Measurements from ENCODE around the gene EHD2. TPM values are rescaled to one million over a fixed set of nuclear protein-coding genes. Genes with fewer than 3 reads are reported as not detected.

Gene EHD2
- total RNA-seq, 1 experiment from 2014 or later = 60.5 TPM

DNA sequence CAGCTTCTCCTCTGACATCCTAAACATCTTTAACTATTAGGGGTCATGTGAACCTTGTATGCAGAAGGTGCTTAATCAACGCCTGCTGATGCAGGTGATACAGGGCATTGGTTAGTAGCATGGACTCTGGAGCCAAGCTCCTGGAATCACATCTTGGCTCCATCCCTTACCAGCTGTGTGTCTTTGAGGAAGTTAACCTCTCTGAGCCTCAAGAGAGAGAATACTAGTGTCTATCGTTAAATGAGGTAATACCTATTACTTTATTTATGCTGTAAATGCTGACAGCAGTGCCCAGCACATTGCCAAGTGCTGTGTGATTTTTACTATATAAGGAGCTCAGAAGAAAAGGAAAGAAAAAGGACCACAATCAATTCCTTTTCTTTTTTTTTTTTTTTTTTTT is 54.1 kb downstream of the EHD2 start:
- BruUV-seq (replicated peaks) = no TSS peak
- ChIA-PET RAD21 (ENCODE audit: low non-redundant PET in 1 of 2, low total read pairs in 2 of 2, uncharacterized antibody in 2 of 2, unreplicated experiment in 2 of 2) (no interaction called here), CTCF (interaction anchor here (1.2 to 1.6 kb wide), 2 partner anchors 11 to 22 kb away, joined by 3 to 6 read pairs; partner anchors contain the start of gene SELENOW), POLR2A (interaction anchor here (0.8 kb wide), 1 partner anchor 22 kb away, joined by 3 read pairs; the partner anchor contains the start of gene NOP53)
- Histone ChIP-seq H3K9ac (ENCODE audit: low read length) (no peak overlapping the region), H2AFZ (ENCODE audit: low read depth, low read length, poor library complexity, severe bottlenecking) (no peak overlapping the region), H3K4me3 (replicated peaks in 1 of 2; ENCODE audit: low read depth in 1 of 2, low read length in 2 of 2) (no peak overlapping the region), H3K9me2 (ENCODE audit: insufficient read depth) (no peaks in the 10 kb centered on the region), H3K4me1 (ENCODE audit: control insufficient read depth in 1 of 2, insufficient read depth in 2 of 2, low read length in 2 of 2) (peaks cover 3 to 7% of the 10 kb centered on the region in 2 experiments; a peak in 1 of 4 replicates), H3K79me2 (ENCODE audit: insufficient read depth, low read length) (no peaks in the 10 kb centered on the region), H3K27ac (ENCODE audit: low read depth, low read length) (no peak overlapping the region), H3K9me3 (ENCODE audit: control insufficient read depth in 1 of 2, insufficient read depth in 1 of 2, low read depth in 1 of 2, low read length in 2 of 2) (no peaks in the 10 kb centered on the region), H4K20me1 (ENCODE audit: insufficient read depth) (no peaks in the 10 kb centered on the region), H3K36me3 (ENCODE audit: control insufficient read depth in 1 of 2, insufficient read depth in 2 of 2, low read length in 2 of 2) (no peaks in the 10 kb centered on the region), H3K27me3 (ENCODE audit: insufficient read depth, low read length) (no peaks in the 10 kb centered on the region), H3K4me2 (ENCODE audit: low read length) (no peak overlapping the region)
- TF ChIP-seq EGR1 (IDR thresholded peaks at IDR 0.05; ENCODE audit: low read depth) = no peak
- TF ChIP-seq, protein P1, sequence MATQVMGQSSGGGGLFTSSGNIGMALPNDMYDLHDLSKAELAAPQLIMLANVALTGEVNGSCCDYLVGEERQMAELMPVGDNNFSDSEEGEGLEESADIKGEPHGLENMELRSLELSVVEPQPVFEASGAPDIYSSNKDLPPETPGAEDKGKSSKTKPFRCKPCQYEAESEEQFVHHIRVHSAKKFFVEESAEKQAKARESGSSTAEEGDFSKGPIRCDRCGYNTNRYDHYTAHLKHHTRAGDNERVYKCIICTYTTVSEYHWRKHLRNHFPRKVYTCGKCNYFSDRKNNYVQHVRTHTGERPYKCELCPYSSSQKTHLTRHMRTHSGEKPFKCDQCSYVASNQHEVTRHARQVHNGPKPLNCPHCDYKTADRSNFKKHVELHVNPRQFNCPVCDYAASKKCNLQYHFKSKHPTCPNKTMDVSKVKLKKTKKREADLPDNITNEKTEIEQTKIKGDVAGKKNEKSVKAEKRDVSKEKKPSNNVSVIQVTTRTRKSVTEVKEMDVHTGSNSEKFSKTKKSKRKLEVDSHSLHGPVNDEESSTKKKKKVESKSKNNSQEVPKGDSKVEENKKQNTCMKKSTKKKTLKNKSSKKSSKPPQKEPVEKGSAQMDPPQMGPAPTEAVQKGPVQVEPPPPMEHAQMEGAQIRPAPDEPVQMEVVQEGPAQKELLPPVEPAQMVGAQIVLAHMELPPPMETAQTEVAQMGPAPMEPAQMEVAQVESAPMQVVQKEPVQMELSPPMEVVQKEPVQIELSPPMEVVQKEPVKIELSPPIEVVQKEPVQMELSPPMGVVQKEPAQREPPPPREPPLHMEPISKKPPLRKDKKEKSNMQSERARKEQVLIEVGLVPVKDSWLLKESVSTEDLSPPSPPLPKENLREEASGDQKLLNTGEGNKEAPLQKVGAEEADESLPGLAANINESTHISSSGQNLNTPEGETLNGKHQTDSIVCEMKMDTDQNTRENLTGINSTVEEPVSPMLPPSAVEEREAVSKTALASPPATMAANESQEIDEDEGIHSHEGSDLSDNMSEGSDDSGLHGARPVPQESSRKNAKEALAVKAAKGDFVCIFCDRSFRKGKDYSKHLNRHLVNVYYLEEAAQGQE (IDR thresholded peaks at IDR 0.05; ENCODE audit: low read depth) = no peak
- TF ChIP-seq POLR2A (IDR thresholded peaks at IDR 0.05; ENCODE audit: borderline replicate concordance, extremely low read depth, insufficient read depth, insufficient read length) = no peak
- TF ChIP-seq, protein P2, sequence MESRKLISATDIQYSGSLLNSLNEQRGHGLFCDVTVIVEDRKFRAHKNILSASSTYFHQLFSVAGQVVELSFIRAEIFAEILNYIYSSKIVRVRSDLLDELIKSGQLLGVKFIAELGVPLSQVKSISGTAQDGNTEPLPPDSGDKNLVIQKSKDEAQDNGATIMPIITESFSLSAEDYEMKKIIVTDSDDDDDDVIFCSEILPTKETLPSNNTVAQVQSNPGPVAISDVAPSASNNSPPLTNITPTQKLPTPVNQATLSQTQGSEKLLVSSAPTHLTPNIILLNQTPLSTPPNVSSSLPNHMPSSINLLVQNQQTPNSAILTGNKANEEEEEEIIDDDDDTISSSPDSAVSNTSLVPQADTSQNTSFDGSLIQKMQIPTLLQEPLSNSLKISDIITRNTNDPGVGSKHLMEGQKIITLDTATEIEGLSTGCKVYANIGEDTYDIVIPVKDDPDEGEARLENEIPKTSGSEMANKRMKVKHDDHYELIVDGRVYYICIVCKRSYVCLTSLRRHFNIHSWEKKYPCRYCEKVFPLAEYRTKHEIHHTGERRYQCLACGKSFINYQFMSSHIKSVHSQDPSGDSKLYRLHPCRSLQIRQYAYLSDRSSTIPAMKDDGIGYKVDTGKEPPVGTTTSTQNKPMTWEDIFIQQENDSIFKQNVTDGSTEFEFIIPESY (IDR thresholded peaks at IDR 0.05; ENCODE audit: extremely low read depth, insufficient replicate concordance, low read length) = no peak
- no peak for TF ChIP-seq YY1 (IDR thresholded peaks at IDR 0.05; ENCODE audit: extremely low read depth, insufficient replicate concordance, low read depth, low read length)
- no peak for TF ChIP-seq SIN3A (IDR thresholded peaks at IDR 0.05; ENCODE audit: low read depth)
- no peak for TF ChIP-seq JUND (IDR thresholded peaks at IDR 0.05)
- TF ChIP-seq POLR2AphosphoS5 (IDR thresholded peaks at IDR 0.05; ENCODE audit: low read depth, low read length) = no peak
- TF ChIP-seq ZFX (IDR thresholded peaks at IDR 0.05) = no peak
- TF ChIP-seq SP1 (IDR thresholded peaks at IDR 0.05; ENCODE audit: low read depth) = no peak
- TF ChIP-seq SRF (IDR thresholded peaks at IDR 0.05; ENCODE audit: low read depth) = no peak
- TF ChIP-seq, protein P3, sequence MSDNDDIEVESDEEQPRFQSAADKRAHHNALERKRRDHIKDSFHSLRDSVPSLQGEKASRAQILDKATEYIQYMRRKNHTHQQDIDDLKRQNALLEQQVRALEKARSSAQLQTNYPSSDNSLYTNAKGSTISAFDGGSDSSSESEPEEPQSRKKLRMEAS (IDR thresholded peaks at IDR 0.05) = no peak
- no peak for TF ChIP-seq RAD21 (IDR thresholded peaks at IDR 0.05; ENCODE audit: low read depth)
- no peak for TF ChIP-seq FOSL1 (IDR thresholded peaks at IDR 0.05; ENCODE audit: low read depth)
- TF ChIP-seq ELF1 (IDR thresholded peaks at IDR 0.05; ENCODE audit: borderline replicate concordance, low read depth) = no peak
- TF ChIP-seq, protein P4, sequence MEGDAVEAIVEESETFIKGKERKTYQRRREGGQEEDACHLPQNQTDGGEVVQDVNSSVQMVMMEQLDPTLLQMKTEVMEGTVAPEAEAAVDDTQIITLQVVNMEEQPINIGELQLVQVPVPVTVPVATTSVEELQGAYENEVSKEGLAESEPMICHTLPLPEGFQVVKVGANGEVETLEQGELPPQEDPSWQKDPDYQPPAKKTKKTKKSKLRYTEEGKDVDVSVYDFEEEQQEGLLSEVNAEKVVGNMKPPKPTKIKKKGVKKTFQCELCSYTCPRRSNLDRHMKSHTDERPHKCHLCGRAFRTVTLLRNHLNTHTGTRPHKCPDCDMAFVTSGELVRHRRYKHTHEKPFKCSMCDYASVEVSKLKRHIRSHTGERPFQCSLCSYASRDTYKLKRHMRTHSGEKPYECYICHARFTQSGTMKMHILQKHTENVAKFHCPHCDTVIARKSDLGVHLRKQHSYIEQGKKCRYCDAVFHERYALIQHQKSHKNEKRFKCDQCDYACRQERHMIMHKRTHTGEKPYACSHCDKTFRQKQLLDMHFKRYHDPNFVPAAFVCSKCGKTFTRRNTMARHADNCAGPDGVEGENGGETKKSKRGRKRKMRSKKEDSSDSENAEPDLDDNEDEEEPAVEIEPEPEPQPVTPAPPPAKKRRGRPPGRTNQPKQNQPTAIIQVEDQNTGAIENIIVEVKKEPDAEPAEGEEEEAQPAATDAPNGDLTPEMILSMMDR (IDR thresholded peaks at IDR 0.05 in 2 of 3, conservative IDR thresholded peaks at IDR 0.05 in 1 of 3; ENCODE audit: borderline replicate concordance in 1 of 3, insufficient read depth in 1 of 3, low read depth in 2 of 3, low read length in 2 of 3) = no peak
- TF ChIP-seq ZNF274 (IDR thresholded peaks at IDR 0.05; ENCODE audit: low read depth, low read length) = no peak
- no peak for TF ChIP-seq EZH2 (IDR thresholded peaks at IDR 0.05)
- intact Hi-C loops (cut with micrococcal nuclease) = no loop called here
- ATAC-seq (no peak), DNase-seq (ENCODE audit: low read depth, low spot score) (no peak)

All from HCT116 (cell line).